ENCODE measurements around the gene MOB3B.

Gene MOB3B

GRCh38 chr9:27445057-27445595, 84.5 kb downstream of the MOB3B start:
- DNase-seq (ENCODE audit: low read depth): no peak

GRCh38 chr9:27442464-27442863, 87.2 kb downstream of the MOB3B start:
- no peak for DNase-seq (ENCODE audit: low read depth)

- DNase-seq (ENCODE audit: low read depth): no peak
Measured at GRCh38 chr9:27441741-27442070, 87.9 kb downstream of the MOB3B start.

GRCh38 chr9:27440888-27441740, 88.5 kb downstream of the MOB3B start:
- peak; percentile 12 for DNase-seq (ENCODE audit: low read depth)

- DNase-seq (ENCODE audit: low read depth): no peak
Measured at GRCh38 chr9:27438522-27438921, 91.1 kb downstream of the MOB3B start.

GRCh38 chr9:27437652-27438373, 91.8 kb downstream of the MOB3B start:
- peak; percentile 19 for DNase-seq (ENCODE audit: low read depth)

- DNase-seq (ENCODE audit: low read depth): no peak
Measured at GRCh38 chr9:27436234-27436633, 93.4 kb downstream of the MOB3B start.

GRCh38 chr9:27433631-27434325, 95.8 kb downstream of the MOB3B start:
- no peak for DNase-seq (ENCODE audit: low read depth)

GRCh38 chr9:27432308-27432707, 97.3 kb downstream of the MOB3B start:
- DNase-seq (ENCODE audit: low read depth): no peak

GRCh38 chr9:27431543-27432147, 98.0 kb downstream of the MOB3B start:
- DNase-seq (ENCODE audit: low read depth): no peak

GRCh38 chr9:27430750-27431535, 98.7 kb downstream of the MOB3B start:
- no peak for DNase-seq (ENCODE audit: low read depth)

GRCh38 chr9:27429917-27430316, 99.7 kb downstream of the MOB3B start:
- no peak for DNase-seq (ENCODE audit: low read depth)

- no peak for DNase-seq (ENCODE audit: low read depth)
Measured at GRCh38 chr9:27429436-27429835, 100.2 kb downstream of the MOB3B start.

- DNase-seq (ENCODE audit: low read depth): no peak
Measured at GRCh38 chr9:27428551-27428950, 101.1 kb downstream of the MOB3B start.

GRCh38 chr9:27427272-27427643, 102.4 kb downstream of the MOB3B start:
- DNase-seq (ENCODE audit: low read depth): peak; percentile 33

- no peak for DNase-seq (ENCODE audit: low read depth)
Measured at GRCh38 chr9:27426511-27427271, 102.9 kb downstream of the MOB3B start.

GRCh38 chr9:27425827-27426510, 103.6 kb downstream of the MOB3B start:
- no peak for DNase-seq (ENCODE audit: low read depth)

- DNase-seq (ENCODE audit: low read depth): no peak
Measured at GRCh38 chr9:27423915-27424710, 105.5 kb downstream of the MOB3B start.

GRCh38 chr9:27422279-27422834, 107.3 kb downstream of the MOB3B start:
- no peak for DNase-seq (ENCODE audit: low read depth)

Measured in iris pigment epithelial cell (primary cell).